ENCODE measurements around the gene EYA2. TPM values are rescaled to one million over a fixed set of nuclear protein-coding genes. Genes with fewer than 3 reads are reported as not detected.

EYA2 gene
- total and polyA plus RNA-seq, 2 donors, result 0.70 to 2.2 TPM

DNA sequence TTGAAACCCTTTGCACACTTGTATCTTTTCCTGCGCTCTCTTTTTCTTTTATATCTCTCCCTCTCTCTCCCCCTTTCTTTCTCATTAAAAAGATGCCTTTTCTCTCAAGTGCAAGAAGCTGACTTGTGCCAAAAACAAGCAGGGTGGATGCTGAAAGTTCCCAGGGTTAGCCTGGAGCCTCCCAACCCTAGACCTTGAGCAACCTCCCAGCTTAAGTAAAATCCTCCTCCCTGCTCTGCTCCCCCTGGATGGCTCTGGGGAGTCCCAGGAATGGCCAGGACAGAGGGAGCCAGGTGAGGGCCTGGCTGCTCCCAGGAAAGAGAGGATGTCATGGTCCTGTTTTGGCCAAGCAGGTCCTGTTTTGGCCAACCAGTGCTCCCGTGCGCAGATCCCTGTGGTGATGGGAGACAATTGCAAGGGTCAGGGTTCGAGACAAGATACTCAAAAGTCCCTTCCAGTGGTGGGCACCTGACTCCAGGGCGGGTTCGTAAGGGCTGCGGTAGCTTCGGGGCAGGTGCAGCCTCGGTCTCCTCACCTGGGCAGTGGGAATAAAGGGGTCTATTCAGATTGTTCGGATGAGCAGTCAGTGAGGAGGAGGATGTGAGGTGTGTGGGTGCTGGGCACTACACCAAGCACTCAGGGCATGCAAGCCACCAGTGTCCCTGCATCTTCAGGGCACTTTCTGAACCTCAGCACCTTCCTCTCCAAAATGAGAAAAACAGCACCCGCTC lies 49.4 kb downstream of the EYA2 start:
- 89% methylated on average over 11 of the region's 11 CpGs for WGBS
- Histone ChIP-seq H3K36me3 (ENCODE audit: insufficient read depth) (no peaks in the 10 kb centered on the region), H3K27ac (ENCODE audit: low read depth) (no peak overlapping the region), H3K4me1 (ENCODE audit: insufficient read depth) (no peaks in the 10 kb centered on the region), H3K4me3 (ENCODE audit: low read depth, low read length) (no peak overlapping the region)
- DNase-seq (ENCODE audit: extremely low spot score), result no peak

DNA sequence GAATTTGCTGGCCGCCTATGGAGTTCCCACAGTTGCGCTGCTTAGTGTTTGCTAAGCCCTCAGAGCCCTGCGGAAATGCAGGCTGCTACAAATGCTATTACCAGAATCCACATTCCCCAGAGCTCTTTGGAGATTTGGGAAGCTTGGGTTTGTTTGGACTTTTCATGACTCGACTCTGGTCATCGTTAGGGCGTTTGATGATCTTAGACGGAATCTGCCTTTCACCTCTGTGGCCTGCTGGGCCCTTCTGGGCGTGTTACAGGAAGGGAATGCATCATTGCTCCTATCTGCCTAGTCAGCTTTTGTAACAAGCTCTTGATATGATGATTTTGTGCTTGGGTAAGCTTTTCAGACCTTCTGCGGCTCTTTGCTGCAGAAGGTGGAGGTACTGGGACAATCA lies 50.8 kb downstream of the EYA2 start:
- Histone ChIP-seq H3K36me3 (ENCODE audit: insufficient read depth) (no peaks in the 10 kb centered on the region), H3K4me1 (ENCODE audit: insufficient read depth) (no peaks in the 10 kb centered on the region), H3K4me3 (ENCODE audit: low read depth, low read length) (no peak overlapping the region), H3K27ac (ENCODE audit: low read depth) (no peak overlapping the region)
- 64% methylated on average over 9 of the region's 9 CpGs for WGBS
- no peak for DNase-seq (ENCODE audit: extremely low spot score)

DNA sequence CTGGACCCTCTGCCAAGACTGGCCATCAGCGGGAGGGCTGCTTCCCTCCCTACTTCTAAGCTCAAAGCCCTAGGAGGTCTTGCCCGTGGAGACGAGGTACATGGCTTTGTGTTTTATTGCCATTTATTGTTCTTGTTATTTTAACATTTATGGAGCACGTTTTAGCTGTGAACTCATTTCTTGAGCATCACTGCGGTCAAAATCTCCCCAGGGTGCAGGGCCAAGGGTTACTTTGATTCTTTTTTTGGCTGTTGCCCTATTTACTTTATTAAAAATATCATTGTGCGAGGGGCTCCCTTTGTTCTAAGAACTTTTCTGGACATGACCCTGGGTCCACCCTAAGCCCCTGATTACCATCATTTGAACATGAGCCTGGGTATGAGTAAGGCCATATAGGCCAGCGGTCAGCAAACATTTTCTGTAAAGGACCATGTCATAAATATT lies 51.6 kb downstream of the EYA2 start:
- Histone ChIP-seq H3K27ac (ENCODE audit: low read depth) (no peak overlapping the region), H3K36me3 (ENCODE audit: insufficient read depth) (no peaks in the 10 kb centered on the region), H3K4me3 (ENCODE audit: low read depth, low read length) (no peak overlapping the region), H3K4me1 (ENCODE audit: insufficient read depth) (no peaks in the 10 kb centered on the region)
- WGBS, result 71% methylated on average over 7 of the region's 7 CpGs
- DNase-seq (ENCODE audit: extremely low spot score), result no peak

DNA sequence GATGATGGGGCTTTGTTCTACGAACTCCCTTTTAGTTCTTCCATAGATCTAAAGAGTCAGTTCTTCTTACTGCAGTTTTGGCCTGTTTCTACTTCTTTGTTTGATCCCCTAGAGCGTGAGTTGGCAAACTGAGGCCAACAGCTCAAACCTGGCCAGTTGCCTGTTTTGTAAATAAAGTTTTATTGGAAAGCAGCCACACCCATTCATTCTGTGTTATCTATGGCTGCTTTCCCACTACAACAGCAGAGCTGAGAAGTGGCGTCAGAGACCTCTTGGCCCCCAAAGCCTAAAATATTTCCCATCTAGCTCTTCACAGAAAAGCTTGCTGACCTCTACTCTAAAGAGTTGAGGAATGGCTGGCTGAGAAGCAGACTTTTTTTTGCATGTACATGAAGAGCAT lies 52.2 kb downstream of the EYA2 start:
- no peak overlapping the region for H3K27ac ChIP-seq (ENCODE audit: low read depth)
- 63% methylated on average over 3 of the region's 3 CpGs for WGBS

DNA sequence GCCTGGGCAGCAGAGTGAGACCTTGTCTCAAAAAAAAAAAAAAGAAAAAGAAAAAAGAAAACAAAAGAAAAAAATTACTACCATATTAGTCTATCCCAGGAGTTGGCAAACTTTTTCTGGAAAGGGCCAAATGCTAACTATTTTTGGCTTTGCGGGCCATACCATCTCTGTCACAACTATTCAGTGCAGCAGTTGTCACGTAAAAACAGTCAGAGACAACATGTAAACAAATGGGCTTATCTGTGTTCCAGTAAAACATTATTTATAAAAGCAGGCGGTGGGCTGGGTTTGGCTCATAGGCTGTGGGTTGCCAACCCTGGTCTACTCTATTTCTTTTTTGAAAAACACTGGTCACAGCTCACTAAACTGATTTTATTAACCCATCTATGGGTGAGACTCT lies 53.4 kb downstream of the EYA2 start:
- H3K4me1 ChIP-seq (ENCODE audit: insufficient read depth), result no peaks in the 10 kb centered on the region
- no peak overlapping the region for H3K27ac ChIP-seq (ENCODE audit: low read depth)
- DNase-seq (ENCODE audit: extremely low spot score), result no peak
- no peaks in the 10 kb centered on the region for H3K36me3 ChIP-seq (ENCODE audit: insufficient read depth)
- WGBS, result 50% methylated on average over 3 of the region's 3 CpGs
- H3K4me3 ChIP-seq (ENCODE audit: low read depth, low read length), result no peak overlapping the region

More for the DNA sequence above, 52.2 kb downstream of the EYA2 start:
- Histone ChIP-seq H3K36me3 (ENCODE audit: insufficient read depth) (no peaks in the 10 kb centered on the region), H3K4me1 (ENCODE audit: insufficient read depth) (no peaks in the 10 kb centered on the region), H3K4me3 (ENCODE audit: low read depth, low read length) (no peak overlapping the region)
- no peak for DNase-seq (ENCODE audit: extremely low spot score)

DNA sequence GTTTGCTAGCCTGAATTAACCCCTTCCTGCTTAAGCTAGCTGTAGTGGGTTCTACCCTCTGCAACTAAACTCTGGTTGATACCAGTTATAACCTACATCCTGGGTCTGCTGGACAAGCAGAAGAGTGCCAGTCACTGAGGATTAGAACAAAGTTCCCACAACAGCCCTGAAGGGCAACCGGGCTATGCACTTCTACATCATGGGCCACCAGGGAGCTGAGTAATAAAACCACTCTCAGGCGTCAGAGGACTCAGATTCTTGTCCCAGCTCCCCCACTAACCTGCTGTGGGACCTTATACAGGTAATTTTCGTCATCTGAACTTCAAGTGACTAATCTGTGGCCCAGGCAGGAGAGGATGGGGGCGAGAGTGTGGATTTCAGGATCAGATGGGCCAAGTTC lies 56.8 kb downstream of the EYA2 start:
- Histone ChIP-seq H3K27ac (ENCODE audit: low read depth) (no peak overlapping the region), H3K4me3 (ENCODE audit: low read depth, low read length) (no peak overlapping the region), H3K36me3 (ENCODE audit: insufficient read depth) (no peaks in the 10 kb centered on the region), H3K4me1 (ENCODE audit: insufficient read depth) (no peaks in the 10 kb centered on the region)
- WGBS, result 48% methylated on average over 4 of the region's 4 CpGs
- no peak for DNase-seq (ENCODE audit: extremely low spot score)

DNA sequence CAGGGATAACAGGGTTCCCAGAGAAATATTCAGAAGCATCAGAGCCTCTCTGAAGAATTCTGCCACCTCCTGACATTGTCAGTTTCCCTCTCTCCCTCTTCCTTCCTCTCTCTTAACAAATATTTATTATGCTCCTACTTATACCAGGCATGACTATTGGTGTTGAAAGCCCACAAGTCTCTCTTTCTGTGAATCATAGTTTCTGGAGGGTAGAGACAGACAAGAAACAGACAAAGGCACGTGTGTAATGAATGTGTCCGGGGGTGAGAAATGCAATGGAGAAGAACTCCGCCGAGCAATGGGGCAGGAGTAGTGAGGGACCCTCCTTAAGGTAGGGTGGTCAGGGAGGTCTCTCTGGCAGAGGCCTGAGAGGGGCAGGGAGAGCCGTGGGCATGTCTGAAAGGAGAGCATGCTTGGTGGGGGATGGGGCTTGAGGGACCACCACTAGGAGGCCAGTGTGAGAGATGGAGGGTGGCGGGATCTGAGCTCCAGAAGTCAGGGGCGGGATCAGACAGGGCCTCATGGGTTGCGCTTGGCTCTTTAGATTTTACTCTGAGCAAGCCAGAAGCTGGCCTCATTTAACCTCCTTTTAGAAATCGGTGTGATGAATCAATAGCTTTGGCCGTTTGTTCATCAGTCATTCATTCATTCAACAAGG lies 57.3 kb downstream of the EYA2 start:
- H3K27ac ChIP-seq (ENCODE audit: low read depth), result no peak overlapping the region
- no peak for DNase-seq (ENCODE audit: extremely low spot score)
- no peaks in the 10 kb centered on the region for H3K36me3 ChIP-seq (ENCODE audit: insufficient read depth)
- H3K4me1 ChIP-seq (ENCODE audit: insufficient read depth), result no peaks in the 10 kb centered on the region
- WGBS, result 73% methylated on average over 10 of the region's 10 CpGs
- H3K4me3 ChIP-seq (ENCODE audit: low read depth, low read length), result no peak overlapping the region

DNA sequence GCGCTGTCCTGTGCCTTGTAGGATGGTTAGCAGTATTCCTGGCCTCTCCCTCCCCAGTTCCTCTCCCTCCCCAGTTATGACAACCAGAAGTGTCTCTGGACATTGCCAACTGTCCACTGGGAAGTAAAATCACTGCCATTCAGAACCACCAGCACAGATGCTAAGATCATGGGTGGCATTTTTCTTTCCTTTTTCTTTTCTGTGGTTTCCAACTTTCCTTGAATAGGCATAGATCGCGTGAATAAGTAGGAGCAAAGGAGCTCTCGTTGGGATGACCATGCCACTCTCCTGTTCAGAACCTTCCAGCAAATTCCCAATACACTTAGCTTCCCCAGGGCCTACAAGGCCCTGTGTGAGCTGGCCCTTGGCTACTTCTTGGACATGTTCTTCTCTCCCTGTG lies 59.0 kb downstream of the EYA2 start:
- WGBS, result 92% methylated on average over 4 of the region's 4 CpGs
- Histone ChIP-seq H3K4me1 (ENCODE audit: insufficient read depth) (no peaks in the 10 kb centered on the region), H3K4me3 (ENCODE audit: low read depth, low read length) (no peak overlapping the region), H3K36me3 (ENCODE audit: insufficient read depth) (no peaks in the 10 kb centered on the region), H3K27ac (ENCODE audit: low read depth) (no peak overlapping the region)
- no peak for DNase-seq (ENCODE audit: extremely low spot score)

DNA sequence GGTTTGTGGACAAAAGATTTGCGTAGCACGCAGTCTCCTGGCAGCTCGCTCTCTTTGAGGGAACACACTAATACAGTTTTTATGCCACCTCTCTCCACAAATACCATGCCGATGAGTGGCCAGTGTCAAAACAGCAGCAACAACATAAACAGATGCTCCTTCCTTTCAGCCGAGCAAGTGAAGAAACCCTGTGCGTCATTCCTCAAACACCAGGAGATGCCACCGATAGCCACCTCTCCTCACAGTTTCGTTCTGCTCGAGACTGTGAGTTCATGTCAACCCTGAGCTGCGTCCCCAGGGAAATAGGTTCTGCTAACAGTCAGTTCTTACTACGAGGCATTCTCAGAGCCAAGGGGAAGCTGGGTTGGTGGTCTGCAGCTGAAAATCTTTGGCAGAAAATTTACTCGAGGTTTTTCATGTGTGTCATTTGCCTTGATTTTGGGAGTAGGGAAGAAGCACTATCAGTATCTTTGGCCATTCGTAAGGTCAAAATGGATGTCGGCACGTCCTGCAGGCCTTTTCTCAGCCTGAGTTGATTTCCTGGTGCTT lies 59.9 kb downstream of the EYA2 start:
- H3K4me3 ChIP-seq (ENCODE audit: low read depth, low read length), result no peak overlapping the region
- no peak for DNase-seq (ENCODE audit: extremely low spot score)
- H3K27ac ChIP-seq (ENCODE audit: low read depth), result no peak overlapping the region
- WGBS, result 55% methylated on average over 15 of the region's 15 CpGs
- no peaks in the 10 kb centered on the region for H3K4me1 ChIP-seq (ENCODE audit: insufficient read depth)
- H3K36me3 ChIP-seq (ENCODE audit: insufficient read depth), result no peaks in the 10 kb centered on the region

DNA sequence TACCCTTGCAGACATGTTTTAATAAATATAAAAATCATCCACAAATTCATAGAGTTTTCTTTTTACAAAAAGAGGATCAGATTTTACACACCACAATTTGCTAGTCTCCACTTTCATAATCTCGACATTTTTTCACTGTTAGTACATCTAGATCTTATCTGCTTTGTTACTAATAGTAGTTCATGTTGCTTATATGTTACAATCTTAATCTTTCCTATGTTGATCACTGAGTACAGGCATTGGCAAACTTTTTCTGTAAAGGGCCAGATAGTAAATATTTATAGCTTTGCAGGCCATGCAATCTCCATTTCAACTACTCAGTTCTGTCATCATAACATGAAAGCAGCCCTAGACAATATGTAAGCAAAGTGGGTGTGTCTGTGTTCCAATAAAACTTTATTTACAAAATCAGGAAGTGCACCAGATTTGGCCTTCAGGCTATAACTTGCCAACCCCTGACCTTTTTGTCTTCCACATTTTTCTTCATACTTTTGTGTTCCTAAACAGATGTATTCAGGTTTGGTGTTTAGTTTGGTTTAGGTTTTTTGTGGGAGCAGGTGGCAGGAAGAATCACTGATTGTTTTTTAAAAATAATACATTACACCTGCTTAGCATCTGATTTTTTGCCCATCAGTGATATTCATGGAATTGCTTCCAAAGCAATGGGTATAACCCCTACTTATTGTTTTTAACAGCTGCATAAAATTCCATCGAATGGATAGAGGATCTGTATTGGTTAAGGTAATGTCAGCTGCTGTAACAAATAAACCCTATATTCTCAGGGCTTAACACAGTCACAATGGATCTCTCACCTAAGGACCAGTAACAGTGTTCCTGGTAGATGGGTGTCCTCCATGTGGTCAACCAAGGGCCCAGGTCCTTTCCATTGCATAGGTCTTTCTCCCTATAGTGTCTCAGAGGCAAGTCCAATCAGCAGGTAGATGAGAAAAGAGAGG lies 61.2 kb downstream of the EYA2 start:
- Histone ChIP-seq H3K36me3 (ENCODE audit: insufficient read depth) (no peaks in the 10 kb centered on the region), H3K4me3 (ENCODE audit: low read depth, low read length) (no peak overlapping the region), H3K4me1 (ENCODE audit: insufficient read depth) (no peaks in the 10 kb centered on the region), H3K27ac (ENCODE audit: low read depth) (no peak overlapping the region)
- DNase-seq (ENCODE audit: extremely low spot score), result no peak
- WGBS, result 68% methylated on average over 2 of the region's 2 CpGs

DNA sequence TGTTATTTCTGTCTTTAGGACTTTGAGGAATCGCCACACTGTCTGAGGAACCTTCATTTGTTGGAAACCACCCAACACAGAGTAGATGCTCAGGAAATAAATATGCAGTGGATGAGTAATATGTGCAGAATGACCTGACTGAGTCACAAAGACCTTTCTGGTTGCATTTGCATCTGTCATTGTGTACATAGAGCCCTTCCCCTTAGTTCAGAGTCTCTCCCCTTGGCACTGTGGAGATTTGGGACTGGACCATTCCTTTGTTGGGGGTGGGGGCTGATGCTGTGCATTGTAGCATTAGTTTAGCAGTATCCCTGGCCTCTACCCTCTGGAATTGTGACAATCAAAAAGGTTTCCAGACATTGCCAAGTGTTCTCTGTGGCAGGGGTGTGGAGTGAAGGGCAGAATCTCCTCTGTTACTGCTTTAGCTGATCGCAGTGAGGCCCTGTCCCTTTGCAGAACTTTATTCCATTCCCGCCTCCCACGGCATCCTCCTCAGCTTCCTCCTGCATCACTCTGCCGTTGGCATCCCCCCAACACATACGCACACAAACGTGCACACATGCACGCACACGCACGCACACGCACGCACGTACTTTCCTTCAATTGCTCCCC lies 64.5 kb downstream of the EYA2 start:
- no peak for DNase-seq (ENCODE audit: extremely low spot score)
- Histone ChIP-seq H3K36me3 (ENCODE audit: insufficient read depth) (no peaks in the 10 kb centered on the region), H3K4me3 (ENCODE audit: low read depth, low read length) (no peak overlapping the region), H3K27ac (ENCODE audit: low read depth) (no peak overlapping the region), H3K4me1 (ENCODE audit: insufficient read depth) (no peaks in the 10 kb centered on the region)
- 61% methylated on average over 13 of the region's 13 CpGs for WGBS

DNA sequence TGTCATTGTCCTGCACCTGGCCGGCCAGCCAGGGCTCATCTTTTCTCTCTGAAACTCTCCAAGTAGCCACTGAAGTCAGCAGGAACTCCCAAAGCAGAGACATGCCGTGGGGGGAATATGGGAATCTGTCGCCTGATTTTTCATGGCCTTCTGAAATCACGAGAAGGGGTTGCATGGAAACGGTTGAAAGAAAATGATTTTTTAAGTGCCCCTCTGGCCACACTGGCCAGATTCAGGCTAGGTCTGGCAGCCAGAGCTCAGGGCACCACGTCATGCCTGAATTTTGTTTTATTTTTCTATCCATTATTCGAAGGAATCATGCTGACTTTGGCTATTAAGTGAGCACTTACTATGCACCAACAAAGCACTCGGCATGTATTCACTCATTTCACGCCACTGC lies 65.2 kb downstream of the EYA2 start:
- Histone ChIP-seq H3K4me1 (ENCODE audit: insufficient read depth) (no peaks in the 10 kb centered on the region), H3K4me3 (ENCODE audit: low read depth, low read length) (no peak overlapping the region), H3K36me3 (ENCODE audit: insufficient read depth) (no peaks in the 10 kb centered on the region), H3K27ac (ENCODE audit: low read depth) (no peak overlapping the region)
- no peak for DNase-seq (ENCODE audit: extremely low spot score)
- WGBS, result 86% methylated on average over 9 of the region's 9 CpGs

DNA sequence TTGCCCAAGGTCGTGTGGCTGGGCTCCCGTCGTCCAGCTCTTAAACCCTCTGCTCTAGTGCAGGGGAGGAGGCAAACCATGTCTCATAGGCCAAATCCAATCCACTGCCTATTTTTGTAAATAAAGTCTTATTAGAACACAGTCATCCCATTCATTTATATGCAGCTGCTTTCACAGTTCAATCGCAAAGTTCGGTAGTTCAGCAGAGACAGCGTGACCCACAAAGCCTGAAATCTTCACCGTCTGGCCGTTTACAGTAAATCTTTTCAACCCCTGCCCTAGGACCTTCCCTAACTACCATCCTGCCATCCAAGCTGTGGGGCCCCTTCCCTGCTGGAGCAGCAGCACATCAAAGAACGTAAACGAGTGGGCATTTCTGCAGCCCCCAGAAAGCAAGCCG lies 65.9 kb downstream of the EYA2 start:
- Histone ChIP-seq H3K4me3 (ENCODE audit: low read depth, low read length) (no peak overlapping the region), H3K27ac (ENCODE audit: low read depth) (no peak overlapping the region), H3K4me1 (ENCODE audit: insufficient read depth) (no peaks in the 10 kb centered on the region), H3K36me3 (ENCODE audit: insufficient read depth) (no peaks in the 10 kb centered on the region)
- no peak for DNase-seq (ENCODE audit: extremely low spot score)
- 62% methylated on average over 11 of the region's 11 CpGs for WGBS

Data from urinary bladder (tissue), 4 donors.